Measurements from ENCODE around the gene POU5F1. TPM values are rescaled to one million over a fixed set of nuclear protein-coding genes. Genes with fewer than 3 reads are reported as not detected.

POU5F1 gene
- total and polyA plus RNA-seq, 7 experiments from 2014 or later = 0.18 to 0.46 TPM; not detected in 5

DNA sequence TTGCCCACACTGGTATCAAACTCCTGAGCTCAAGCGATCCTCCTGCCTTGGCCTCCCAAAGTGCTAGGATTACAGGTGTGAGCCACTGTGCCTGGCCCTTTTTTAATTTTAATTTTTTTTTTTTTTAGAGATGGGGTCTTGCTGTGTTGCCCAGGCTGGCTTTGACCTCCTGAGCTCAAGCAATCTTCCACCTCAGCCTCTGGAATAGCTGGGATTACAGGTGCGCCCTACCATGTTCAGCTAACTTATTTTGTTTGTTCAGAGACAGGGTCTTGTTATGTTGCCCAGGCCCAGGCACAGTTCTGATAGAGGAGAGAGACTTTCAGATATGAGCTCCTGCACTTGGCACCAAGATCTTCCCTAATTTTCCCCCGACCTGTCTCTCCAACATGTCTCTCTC is 39.7 kb downstream of the POU5F1 start:
- H3K27ac ChIP-seq (ENCODE audit: low read depth, low read length) = no peak overlapping the region
- Mint-ChIP-seq H3K4me1 (peaks cover 4 to 7% (median 6%) of the 10 kb centered on the region in 7 donors), H3K36me3 (no peaks in the 10 kb centered on the region), H3K27ac (peak overlapping the region in 1 of 9 donors; percentile 50), H3K9me3 (no peaks in the 10 kb centered on the region), H3K4me3 (no peak overlapping the region), H3K27me3 (peaks cover 0 to 17% (median 5%) of the 10 kb centered on the region in 5 donors)
- POLR2A ChIA-PET = no interaction called here
- intact Hi-C loops (cut with micrococcal nuclease) = no loop called here
- H3K4me3 ChIP-seq (ENCODE audit: low read length) = no peak overlapping the region
- no peak for ATAC-seq
- no peaks in the 10 kb centered on the region for H3K36me3 ChIP-seq (ENCODE audit: control insufficient read depth in 2 of 3, insufficient read depth in 3 of 3, low read length in 3 of 3)
- H3K4me1 ChIP-seq (ENCODE audit: control insufficient read depth in 2 of 2, insufficient read depth in 2 of 2, low read length in 2 of 2) = no peaks in the 10 kb centered on the region
- no peaks in the 10 kb centered on the region for H3K27me3 ChIP-seq (ENCODE audit: control insufficient read depth in 2 of 2, insufficient read depth in 2 of 2, low read length in 2 of 2)
- no peaks in the 10 kb centered on the region for H3K9me3 ChIP-seq (ENCODE audit: control insufficient read depth in 2 of 3, low read length in 3 of 3)
- DNase-seq = no peak
- CTCF ChIA-PET = interaction anchor here (1.0 to 6.5 kb wide), 4 partner anchors 14 to 66 kb away, joined by 3 to 30 read pairs (median 4); no protein-coding TSS in a partner anchor

DNA sequence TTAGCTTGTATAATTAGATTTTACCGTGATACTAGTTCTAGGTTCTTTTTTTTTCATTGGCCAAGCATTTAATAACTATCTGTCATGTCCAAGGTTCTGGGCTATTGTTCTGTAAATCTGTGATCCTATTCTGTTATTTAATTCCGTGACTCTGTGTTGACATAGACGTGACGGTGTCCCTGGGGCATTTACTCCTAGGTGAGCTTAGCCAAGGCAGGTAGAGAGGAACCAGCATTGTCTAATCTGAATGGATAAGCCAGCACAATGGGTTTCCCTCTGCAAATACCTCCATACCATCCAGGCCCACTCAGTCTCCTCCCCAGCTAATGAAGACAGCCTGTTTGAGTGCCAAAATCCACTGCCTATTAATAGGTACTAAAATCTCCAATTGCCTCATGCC is 41.4 kb downstream of the POU5F1 start:
- Mint-ChIP-seq H3K4me3 (no peak overlapping the region), H3K9me3 (no peaks in the 10 kb centered on the region), H3K27me3 (peaks cover 0 to 17% (median 5%) of the 10 kb centered on the region in 5 donors), H3K36me3 (no peaks in the 10 kb centered on the region), H3K4me1 (peaks cover 5 to 7% (median 6%) of the 10 kb centered on the region in 7 donors), H3K27ac (no peak overlapping the region)
- Histone ChIP-seq H3K27ac (ENCODE audit: low read depth, low read length) (no peak overlapping the region), H3K9me3 (ENCODE audit: control insufficient read depth in 2 of 3, low read length in 3 of 3) (no peaks in the 10 kb centered on the region), H3K27me3 (ENCODE audit: control insufficient read depth in 2 of 2, insufficient read depth in 2 of 2, low read length in 2 of 2) (no peaks in the 10 kb centered on the region), H3K4me3 (ENCODE audit: low read length) (no peak overlapping the region), H3K4me1 (ENCODE audit: control insufficient read depth in 2 of 2, insufficient read depth in 2 of 2, low read length in 2 of 2) (no peaks in the 10 kb centered on the region), H3K36me3 (ENCODE audit: control insufficient read depth in 2 of 3, insufficient read depth in 3 of 3, low read length in 3 of 3) (no peaks in the 10 kb centered on the region)
- intact Hi-C loops (cut with micrococcal nuclease) = loop anchor here in 1 of 2 donors (2.0 kb wide), 1 partner anchor 42 kb away; no protein-coding TSS in a partner anchor
- ChIA-PET POLR2A (interaction anchor here (0.7 to 0.9 kb wide), 4 partner anchors 9 to 42 kb away, joined by 3 read pairs; partner anchors contain the start of gene CDSN), CTCF (interaction anchor here (1.1 to 6.5 kb wide), 3 partner anchors 10 to 42 kb away, joined by 3 to 30 read pairs (median 4); no protein-coding TSS in a partner anchor)
- ATAC-seq (no peak), DNase-seq (no peak)

DNA sequence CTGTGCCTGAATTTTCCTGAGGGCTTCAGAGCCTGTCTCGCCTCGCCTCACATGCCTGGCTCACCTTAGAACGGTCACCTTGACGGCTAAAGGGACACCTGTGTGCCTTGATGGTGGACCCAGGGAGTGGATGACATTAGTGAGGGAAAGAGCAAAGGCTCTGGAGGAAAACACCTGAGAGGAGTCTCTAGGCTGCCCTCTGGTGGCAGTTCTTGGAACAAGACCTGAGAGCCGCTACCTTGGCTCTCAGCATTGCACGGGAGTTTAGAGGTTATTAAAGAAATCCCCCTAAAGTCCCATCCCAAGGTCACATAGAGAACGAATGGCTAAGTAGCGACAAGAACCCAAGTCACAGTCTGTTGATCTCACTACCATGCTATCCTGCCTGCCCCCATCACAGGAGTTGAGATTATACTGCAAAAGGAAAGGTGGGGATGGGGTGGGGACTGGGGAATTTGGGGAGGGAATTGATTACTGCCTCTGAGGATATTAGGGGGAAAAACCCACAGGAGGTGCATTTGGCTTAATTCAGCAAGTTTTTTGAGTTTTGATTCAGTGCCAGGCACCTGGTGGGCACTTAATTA is 42.3 kb downstream of the POU5F1 start:
- H3K4me3 ChIP-seq (ENCODE audit: low read length) = no peak overlapping the region
- CTCF ChIA-PET = interaction anchor here (0.7 to 6.5 kb wide), 5 partner anchors 9 to 48 kb away, joined by 3 to 30 read pairs (median 4); no protein-coding TSS in a partner anchor
- Mint-ChIP-seq H3K36me3 (no peaks in the 10 kb centered on the region), H3K27ac (peak overlapping the region in 2 of 9 donors; percentile 0 to 1), H3K4me1 (peaks cover 5 to 8% (median 6%) of the 10 kb centered on the region in 7 donors), H3K4me3 (no peak overlapping the region), H3K9me3 (no peaks in the 10 kb centered on the region), H3K27me3 (peaks cover 0 to 17% (median 5%) of the 10 kb centered on the region in 5 donors)
- no peaks in the 10 kb centered on the region for H3K27me3 ChIP-seq (ENCODE audit: control insufficient read depth in 2 of 2, insufficient read depth in 2 of 2, low read length in 2 of 2)
- H3K27ac ChIP-seq (ENCODE audit: low read depth, low read length) = no peak overlapping the region
- intact Hi-C loops (cut with micrococcal nuclease) = loop anchor here (1.0 to 2.0 kb wide), 4 partner anchors 9 to 213 kb away; no protein-coding TSS in a partner anchor
- ATAC-seq (peak; percentile 87), DNase-seq (peak; percentile 29 to 79 (median 55))
- H3K9me3 ChIP-seq (ENCODE audit: control insufficient read depth in 2 of 3, low read length in 3 of 3) = no peaks in the 10 kb centered on the region
- no peaks in the 10 kb centered on the region for H3K36me3 ChIP-seq (ENCODE audit: control insufficient read depth in 2 of 3, insufficient read depth in 3 of 3, low read length in 3 of 3)
- POLR2A ChIA-PET = interaction anchor here (0.7 to 1.5 kb wide), 2 partner anchors 8 to 34 kb away, joined by 3 to 4 read pairs; partner anchors contain the start of gene CDSN
- H3K4me1 ChIP-seq (ENCODE audit: control insufficient read depth in 2 of 2, insufficient read depth in 2 of 2, low read length in 2 of 2) = no peaks in the 10 kb centered on the region

DNA sequence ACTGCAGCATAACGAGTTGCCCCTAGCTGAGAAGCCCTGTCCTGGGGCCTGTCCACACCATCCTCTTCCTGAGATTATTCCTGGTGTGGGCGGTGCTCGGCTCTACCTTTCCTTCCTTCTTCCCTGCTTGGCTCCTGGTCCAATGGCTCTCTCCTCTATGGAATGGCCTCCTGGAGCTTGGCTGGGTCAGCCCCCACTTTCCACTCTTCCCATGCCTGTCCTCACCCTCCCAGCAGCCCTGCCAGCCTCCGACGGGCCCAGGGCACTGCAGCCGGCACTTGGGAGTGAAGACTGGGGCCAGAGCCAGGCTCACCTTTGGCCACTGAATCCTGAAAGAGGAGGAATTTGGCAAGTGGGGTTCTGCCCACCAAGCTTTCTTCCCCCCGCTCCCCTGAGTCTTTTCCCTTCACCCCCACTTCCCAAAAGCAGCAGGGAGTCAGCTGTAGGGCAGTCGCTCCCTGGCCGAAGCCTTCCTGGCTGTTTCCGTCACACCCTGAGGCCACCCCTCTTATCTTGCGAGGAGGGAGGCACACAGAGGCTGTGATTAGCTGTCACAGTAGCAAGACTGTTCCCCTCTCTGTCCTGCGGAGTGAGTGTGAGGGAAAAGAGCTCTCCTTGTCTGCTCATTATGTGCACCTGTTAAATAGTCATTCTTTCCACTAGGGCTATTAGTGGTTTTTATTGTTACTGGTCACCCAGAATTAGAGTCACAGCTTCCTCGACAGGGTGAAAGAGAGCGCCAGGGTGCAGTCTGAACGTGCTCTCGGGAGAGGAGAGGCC is 43.9 kb downstream of the POU5F1 start:
- Histone ChIP-seq H3K27me3 (ENCODE audit: control insufficient read depth in 2 of 2, insufficient read depth in 2 of 2, low read length in 2 of 2) (no peaks in the 10 kb centered on the region), H3K27ac (ENCODE audit: low read depth, low read length) (no peak overlapping the region), H3K36me3 (ENCODE audit: control insufficient read depth in 2 of 3, insufficient read depth in 3 of 3, low read length in 3 of 3) (no peaks in the 10 kb centered on the region), H3K9me3 (ENCODE audit: control insufficient read depth in 2 of 3, low read length in 3 of 3) (no peaks in the 10 kb centered on the region), H3K4me1 (ENCODE audit: control insufficient read depth in 2 of 2, insufficient read depth in 2 of 2, low read length in 2 of 2) (no peaks in the 10 kb centered on the region), H3K4me3 (ENCODE audit: low read length) (no peak overlapping the region)
- no peak for ATAC-seq
- CTCF ChIA-PET = interaction anchor here (0.5 to 6.5 kb wide), 8 partner anchors 10 to 1224 kb away, joined by 3 to 30 read pairs (median 4); partner anchors contain the start of gene PSORS1C1
- POLR2A ChIA-PET = interaction anchor here (0.6 to 1.5 kb wide), 2 partner anchors 33 to 46 kb away, joined by 3 to 4 read pairs; no protein-coding TSS in a partner anchor
- intact Hi-C loops (cut with micrococcal nuclease) = no loop called here
- Mint-ChIP-seq H3K27me3 (peaks cover 0 to 17% (median 5%) of the 10 kb centered on the region in 5 donors), H3K27ac (no peak overlapping the region), H3K4me1 (peaks cover 5 to 12% (median 6%) of the 10 kb centered on the region in 7 donors), H3K36me3 (no peaks in the 10 kb centered on the region), H3K9me3 (no peaks in the 10 kb centered on the region), H3K4me3 (no peak overlapping the region)
- DNase-seq = no peak

DNA sequence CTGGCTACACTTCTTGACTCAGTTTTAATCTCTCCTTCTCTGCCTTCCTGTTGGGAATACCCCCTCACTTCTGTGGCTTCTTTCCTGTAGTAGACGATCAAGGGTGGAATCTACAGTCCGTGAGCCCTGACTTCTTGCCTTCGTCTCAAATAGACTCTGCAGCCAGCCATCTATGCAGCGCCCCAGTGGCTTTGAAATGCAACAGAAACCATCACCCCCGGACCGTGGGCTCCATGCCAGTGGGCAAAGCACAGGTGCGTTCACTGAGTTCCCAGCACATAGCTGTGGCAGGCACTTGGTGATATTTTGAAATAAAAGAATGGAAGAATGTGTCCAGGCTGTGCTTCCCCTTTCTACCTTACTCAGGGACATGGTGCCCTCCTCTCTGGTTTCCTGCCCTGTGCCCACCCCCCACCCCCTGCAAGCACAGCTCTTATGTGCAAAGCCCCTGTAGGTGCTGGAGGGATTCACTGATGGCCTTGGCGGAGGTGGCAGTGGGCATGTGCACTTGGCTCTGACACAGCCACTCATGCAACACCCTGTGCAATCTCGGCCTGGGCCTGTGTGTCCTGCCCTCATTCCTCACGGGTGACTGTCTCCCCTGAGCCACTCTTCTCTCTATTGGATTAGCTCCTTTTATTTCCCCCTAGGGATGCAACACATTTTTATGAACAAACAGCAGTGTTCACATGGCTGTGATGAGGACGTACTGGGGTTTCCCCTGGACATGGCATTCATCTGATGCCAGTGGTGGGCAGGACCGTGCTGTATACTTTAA is 44.7 kb downstream of the POU5F1 start:
- Histone ChIP-seq H3K4me3 (ENCODE audit: low read length) (no peak overlapping the region), H3K4me1 (ENCODE audit: control insufficient read depth in 2 of 2, insufficient read depth in 2 of 2, low read length in 2 of 2) (no peaks in the 10 kb centered on the region), H3K27ac (ENCODE audit: low read depth, low read length) (no peak overlapping the region), H3K36me3 (ENCODE audit: control insufficient read depth in 2 of 3, insufficient read depth in 3 of 3, low read length in 3 of 3) (no peaks in the 10 kb centered on the region), H3K9me3 (ENCODE audit: control insufficient read depth in 2 of 3, low read length in 3 of 3) (no peaks in the 10 kb centered on the region), H3K27me3 (ENCODE audit: control insufficient read depth in 2 of 2, insufficient read depth in 2 of 2, low read length in 2 of 2) (no peaks in the 10 kb centered on the region)
- DNase-seq (no peak), ATAC-seq (no peak)
- peaks cover 0 to 17% (median 5%) of the 10 kb centered on the region in 5 donors for H3K27me3 Mint-ChIP-seq
- H3K9me3 Mint-ChIP-seq = no peaks in the 10 kb centered on the region
- H3K27ac Mint-ChIP-seq = no peak overlapping the region
- no peak overlapping the region for H3K4me3 Mint-ChIP-seq
- ChIA-PET POLR2A (interaction anchor here (0.6 kb wide), 1 partner anchor 45 kb away, joined by 3 read pairs; no protein-coding TSS in a partner anchor), CTCF (interaction anchor here (0.6 to 6.5 kb wide), 12 partner anchors 8 to 485 kb away, joined by 3 to 30 read pairs (median 4); partner anchors contain the start of gene PSORS1C1)
- intact Hi-C loops (cut with micrococcal nuclease) = no loop called here
- H3K36me3 Mint-ChIP-seq = no peaks in the 10 kb centered on the region
- H3K4me1 Mint-ChIP-seq = peaks cover 5 to 12% (median 6%) of the 10 kb centered on the region in 7 donors

DNA sequence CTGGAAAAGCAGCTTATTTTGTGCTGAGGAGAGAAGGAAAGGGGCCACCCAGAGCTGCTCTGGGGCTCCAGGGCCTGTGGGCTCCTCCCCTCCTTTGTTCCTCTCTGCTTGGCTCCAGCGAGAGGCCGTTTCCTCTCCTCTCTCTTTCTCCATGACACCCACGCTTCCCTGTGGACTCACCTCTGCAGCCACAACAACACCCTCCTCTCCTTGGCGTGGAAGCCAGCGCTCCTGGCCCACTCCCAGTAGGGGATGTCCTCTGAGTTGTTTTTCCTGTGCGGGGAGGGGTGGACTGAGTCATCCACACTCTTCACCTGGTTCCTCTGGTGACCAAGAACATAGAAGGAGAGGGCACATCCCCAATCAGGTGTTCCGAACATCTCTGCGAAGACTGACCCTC is 45.3 kb downstream of the POU5F1 start:
- Mint-ChIP-seq H3K27me3 (peaks cover 0 to 17% (median 5%) of the 10 kb centered on the region in 5 donors), H3K4me3 (no peak overlapping the region), H3K9me3 (no peaks in the 10 kb centered on the region), H3K4me1 (peaks cover 5 to 12% (median 6%) of the 10 kb centered on the region in 7 donors), H3K27ac (no peak overlapping the region), H3K36me3 (no peaks in the 10 kb centered on the region)
- no peak overlapping the region for H3K27ac ChIP-seq (ENCODE audit: low read depth, low read length)
- H3K4me1 ChIP-seq (ENCODE audit: control insufficient read depth in 2 of 2, insufficient read depth in 2 of 2, low read length in 2 of 2) = no peaks in the 10 kb centered on the region
- no peaks in the 10 kb centered on the region for H3K9me3 ChIP-seq (ENCODE audit: control insufficient read depth in 2 of 3, low read length in 3 of 3)
- ATAC-seq = no peak
- CTCF ChIA-PET = interaction anchor here (0.9 to 1.4 kb wide), 3 partner anchors 9 to 245 kb away, joined by 3 to 4 read pairs (median 3); no protein-coding TSS in a partner anchor
- H3K4me3 ChIP-seq (ENCODE audit: low read length) = no peak overlapping the region
- no peaks in the 10 kb centered on the region for H3K27me3 ChIP-seq (ENCODE audit: control insufficient read depth in 2 of 2, insufficient read depth in 2 of 2, low read length in 2 of 2)
- intact Hi-C loops (cut with micrococcal nuclease) = no loop called here
- DNase-seq = no peak
- POLR2A ChIA-PET = no interaction called here
- H3K36me3 ChIP-seq (ENCODE audit: control insufficient read depth in 2 of 3, insufficient read depth in 3 of 3, low read length in 3 of 3) = no peaks in the 10 kb centered on the region

All from naive thymus-derived CD4-positive, alpha-beta T cell (primary cell).